Right ventricle myocardium inferior (tissue), 1 donor: ENCODE results near the gene NAV1. TPM values are rescaled to one million over a fixed set of nuclear protein-coding genes. Genes with fewer than 3 reads are reported as not detected.
A peak's percentile ranks its signal among the peaks of the same experiment; 100 is the strongest.
"Not testable (repeated sequence)": the region's sequence is repeated elsewhere in the genome, so short reads cannot be mapped to it uniquely, and the experiment has no call there.

Experiments used
- ATAC-seq: fragments of 200-7000 bp; cut with Tn5 transposase; one replicate; pipeline ENCODE4 v1.9.1; 2020; ENCODE audit warnings: mild to moderate bottlenecking, moderate library complexity
- DNase-seq: peaks from one replicate; pipeline ENCODE4 v3.0.0; 2021; ENCODE audit errors: missing footprints
- intact Hi-C: fragments of 100-400 bp; cut with DNase I; formaldehyde crosslinking; loops from one replicate; pipeline ENCODE4 v1.11.0; 2022
- long read RNA-seq: library from polyadenylated mRNA; unstranded; transcript quantifications from one replicate; pipeline ENCODE4 v2.0.0, GENCODE V29; 2021
- total RNA-seq: library from RNA; stranded (reverse); fragmentation: NEBNext Ultra II Directional; extraction: Animal tissue kit (Norgen Biotek cat#: 25700); gene quantifications from one replicate; pipeline ENCODE4 v1.2.1, GENCODE V29; 2021
- donor health status: DM: no; HTN: yes; CAD: no; lungs with severe emphysema.

The NAV1 gene
- 69.0 TPM for total RNA-seq
- long read RNA-seq, full-length matches to known transcripts = 1 of 21 reads
- long read RNA-seq, partial matches to known transcripts = 13 of 21 reads
- long read RNA-seq, other reads (novel, unspliced or antisense) = 7 of 21 reads

GRCh38 chr1:201538612-201539551 is at the start of gene NAV1:
NAV1 (plus strand) TSS chr1:201539127; CDS start chr1:201622885, 83,758 bp downstream.
- peak; percentile 51 for ATAC-seq
- peak; percentile 72 for DNase-seq
- intact Hi-C loops = loop anchor here (2.0 to 10.0 kb wide), 2 partner anchors 16 to 436 kb away; no protein-coding TSS in a partner anchor

- DNase-seq = no peak
- intact Hi-C loops = no loop called here
- no peak for ATAC-seq
These were observed 49.2 kb upstream of the NAV1 start for GRCh38 chr1:201489643-201490261.

GRCh38 chr1:201490708-201491131 is 48.2 kb upstream of the NAV1 start:
- no peak for ATAC-seq
- no peak for DNase-seq
- intact Hi-C loops = no loop called here

- intact Hi-C loops = no loop called here
- no peak for ATAC-seq
These were observed 46.9 kb upstream of the NAV1 start for GRCh38 chr1:201491896-201492511.

GRCh38 chr1:201493026-201493656 is 45.8 kb upstream of the NAV1 start:
- DNase-seq, intact Hi-C loops, ATAC-seq: not testable (repeated sequence)

More at GRCh38 chr1:201491896-201492511, 46.9 kb upstream of the NAV1 start:
- no peak for DNase-seq

GRCh38 chr1:201493757-201494617 is 44.9 kb upstream of the NAV1 start:
- peak; percentile 51 for ATAC-seq
- DNase-seq = no peak
- intact Hi-C loops = no loop called here

- peak; percentile 73 for ATAC-seq
- intact Hi-C loops = loop anchor here (1.0 kb wide), 1 partner anchor 12 kb away; no protein-coding TSS in a partner anchor
- DNase-seq = peak; percentile 91
These were observed 43.2 kb upstream of the NAV1 start for GRCh38 chr1:201495551-201496295.

GRCh38 chr1:201496296-201496690 is 42.6 kb upstream of the NAV1 start:
- ATAC-seq = no peak
- no peak for DNase-seq
- intact Hi-C loops = loop anchor here (1.0 kb wide), 1 partner anchor 13 kb away; no protein-coding TSS in a partner anchor

- DNase-seq (no peak), ATAC-seq (no peak)
- intact Hi-C loops = no loop called here
These were observed 40.9 kb upstream of the NAV1 start for GRCh38 chr1:201497935-201498509.

GRCh38 chr1:201498621-201499020 is 40.3 kb upstream of the NAV1 start:
- intact Hi-C loops = no loop called here
- no peak for ATAC-seq
- DNase-seq = no peak

- ATAC-seq (no peak), DNase-seq (no peak)
- intact Hi-C loops = no loop called here
These were observed 39.7 kb upstream of the NAV1 start for GRCh38 chr1:201499191-201499590.

- ATAC-seq = peak; percentile 60
- peak; percentile 73 for DNase-seq
- intact Hi-C loops = no loop called here
These were observed 38.9 kb upstream of the NAV1 start for GRCh38 chr1:201499795-201500669.

- intact Hi-C loops = no loop called here
- DNase-seq (no peak), ATAC-seq (peak; percentile 54)
These were observed 38.2 kb upstream of the NAV1 start for GRCh38 chr1:201500670-201501120.

GRCh38 chr1:201501144-201501543 is 37.8 kb upstream of the NAV1 start:
- intact Hi-C loops = no loop called here
- ATAC-seq (no peak), DNase-seq (no peak)

- DNase-seq = no peak
- intact Hi-C loops = no loop called here
- no peak for ATAC-seq
These were observed 37.0 kb upstream of the NAV1 start for GRCh38 chr1:201501812-201502510.
